ENCODE results near the gene C12orf56.

DNA sequence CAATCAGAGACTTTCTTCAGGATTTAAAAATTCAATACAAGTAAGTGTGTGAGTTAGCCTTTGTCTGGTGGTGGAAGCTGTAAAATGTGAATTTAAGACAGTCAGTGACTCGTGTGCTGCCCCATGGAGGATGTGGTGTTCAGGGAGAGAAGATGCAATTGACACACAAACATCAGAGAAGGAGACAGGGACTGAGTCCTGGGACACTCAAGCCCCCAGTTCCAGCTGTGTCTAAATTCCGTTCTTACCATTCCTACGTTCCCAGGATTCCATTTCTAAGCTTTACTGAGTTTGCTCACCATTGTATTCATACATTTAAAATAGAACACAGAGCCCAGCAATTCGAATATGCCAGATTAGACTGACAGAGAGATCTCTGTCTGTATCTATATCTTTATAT lies 67.6 kb downstream of the C12orf56 start:
- TF ChIP-seq ARID2 (IDR thresholded peaks at IDR 0.05) (no peak), KAT8 (IDR thresholded peaks at IDR 0.05; ENCODE audit: low read depth) (no peak), ERF (CRISPR knock-in tag; IDR thresholded peaks at IDR 0.05) (no peak), CREB1 (IDR thresholded peaks at IDR 0.05) (no peak), CREB1 (CRISPR knock-in tag; IDR thresholded peaks at IDR 0.05) (no peak), ZNF778 (CRISPR knock-in tag; IDR thresholded peaks at IDR 0.05) (no peak), MECOM (CRISPR knock-in tag; IDR thresholded peaks at IDR 0.05) (no peak), ETV6 (IDR thresholded peaks at IDR 0.05; ENCODE audit: borderline replicate concordance in 1 of 2, low read depth in 2 of 2, low read length in 1 of 2) (no peak), ETV6 (CRISPR knock-in tag; IDR thresholded peaks at IDR 0.05; ENCODE audit: borderline replicate concordance) (no peak), CBX8 (IDR thresholded peaks at IDR 0.05; ENCODE audit: borderline replicate concordance, extremely low read depth, low read depth, low read length, poor library complexity, severe bottlenecking) (no peak)
- TF ChIP-seq, protein P1, sequence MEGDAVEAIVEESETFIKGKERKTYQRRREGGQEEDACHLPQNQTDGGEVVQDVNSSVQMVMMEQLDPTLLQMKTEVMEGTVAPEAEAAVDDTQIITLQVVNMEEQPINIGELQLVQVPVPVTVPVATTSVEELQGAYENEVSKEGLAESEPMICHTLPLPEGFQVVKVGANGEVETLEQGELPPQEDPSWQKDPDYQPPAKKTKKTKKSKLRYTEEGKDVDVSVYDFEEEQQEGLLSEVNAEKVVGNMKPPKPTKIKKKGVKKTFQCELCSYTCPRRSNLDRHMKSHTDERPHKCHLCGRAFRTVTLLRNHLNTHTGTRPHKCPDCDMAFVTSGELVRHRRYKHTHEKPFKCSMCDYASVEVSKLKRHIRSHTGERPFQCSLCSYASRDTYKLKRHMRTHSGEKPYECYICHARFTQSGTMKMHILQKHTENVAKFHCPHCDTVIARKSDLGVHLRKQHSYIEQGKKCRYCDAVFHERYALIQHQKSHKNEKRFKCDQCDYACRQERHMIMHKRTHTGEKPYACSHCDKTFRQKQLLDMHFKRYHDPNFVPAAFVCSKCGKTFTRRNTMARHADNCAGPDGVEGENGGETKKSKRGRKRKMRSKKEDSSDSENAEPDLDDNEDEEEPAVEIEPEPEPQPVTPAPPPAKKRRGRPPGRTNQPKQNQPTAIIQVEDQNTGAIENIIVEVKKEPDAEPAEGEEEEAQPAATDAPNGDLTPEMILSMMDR (IDR thresholded peaks at IDR 0.05 in 2 of 3, conservative IDR thresholded peaks at IDR 0.05 in 1 of 3; ENCODE audit: insufficient read depth in 2 of 3, low read depth in 1 of 3, low read length in 3 of 3): no peak
- TF ChIP-seq, protein P2, sequence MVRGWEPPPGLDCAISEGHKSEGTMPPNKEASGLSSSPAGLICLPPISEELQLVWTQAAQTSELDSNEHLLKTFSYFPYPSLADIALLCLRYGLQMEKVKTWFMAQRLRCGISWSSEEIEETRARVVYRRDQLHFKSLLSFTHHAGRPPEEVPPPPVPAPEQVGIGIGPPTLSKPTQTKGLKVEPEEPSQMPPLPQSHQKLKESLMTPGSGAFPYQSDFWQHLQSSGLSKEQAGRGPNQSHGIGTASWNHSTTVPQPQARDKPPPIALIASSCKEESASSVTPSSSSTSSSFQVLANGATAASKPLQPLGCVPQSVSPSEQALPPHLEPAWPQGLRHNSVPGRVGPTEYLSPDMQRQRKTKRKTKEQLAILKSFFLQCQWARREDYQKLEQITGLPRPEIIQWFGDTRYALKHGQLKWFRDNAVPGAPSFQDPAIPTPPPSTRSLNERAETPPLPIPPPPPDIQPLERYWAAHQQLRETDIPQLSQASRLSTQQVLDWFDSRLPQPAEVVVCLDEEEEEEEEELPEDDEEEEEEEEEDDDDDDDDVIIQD (CRISPR knock-in tag; IDR thresholded peaks at IDR 0.05): no peak
- TF ChIP-seq, protein P3, sequence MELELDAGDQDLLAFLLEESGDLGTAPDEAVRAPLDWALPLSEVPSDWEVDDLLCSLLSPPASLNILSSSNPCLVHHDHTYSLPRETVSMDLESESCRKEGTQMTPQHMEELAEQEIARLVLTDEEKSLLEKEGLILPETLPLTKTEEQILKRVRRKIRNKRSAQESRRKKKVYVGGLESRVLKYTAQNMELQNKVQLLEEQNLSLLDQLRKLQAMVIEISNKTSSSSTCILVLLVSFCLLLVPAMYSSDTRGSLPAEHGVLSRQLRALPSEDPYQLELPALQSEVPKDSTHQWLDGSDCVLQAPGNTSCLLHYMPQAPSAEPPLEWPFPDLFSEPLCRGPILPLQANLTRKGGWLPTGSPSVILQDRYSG (tag; conservative IDR thresholded peaks at IDR 0.05; ENCODE audit: low read depth): no peak
- TF ChIP-seq, protein P4, sequence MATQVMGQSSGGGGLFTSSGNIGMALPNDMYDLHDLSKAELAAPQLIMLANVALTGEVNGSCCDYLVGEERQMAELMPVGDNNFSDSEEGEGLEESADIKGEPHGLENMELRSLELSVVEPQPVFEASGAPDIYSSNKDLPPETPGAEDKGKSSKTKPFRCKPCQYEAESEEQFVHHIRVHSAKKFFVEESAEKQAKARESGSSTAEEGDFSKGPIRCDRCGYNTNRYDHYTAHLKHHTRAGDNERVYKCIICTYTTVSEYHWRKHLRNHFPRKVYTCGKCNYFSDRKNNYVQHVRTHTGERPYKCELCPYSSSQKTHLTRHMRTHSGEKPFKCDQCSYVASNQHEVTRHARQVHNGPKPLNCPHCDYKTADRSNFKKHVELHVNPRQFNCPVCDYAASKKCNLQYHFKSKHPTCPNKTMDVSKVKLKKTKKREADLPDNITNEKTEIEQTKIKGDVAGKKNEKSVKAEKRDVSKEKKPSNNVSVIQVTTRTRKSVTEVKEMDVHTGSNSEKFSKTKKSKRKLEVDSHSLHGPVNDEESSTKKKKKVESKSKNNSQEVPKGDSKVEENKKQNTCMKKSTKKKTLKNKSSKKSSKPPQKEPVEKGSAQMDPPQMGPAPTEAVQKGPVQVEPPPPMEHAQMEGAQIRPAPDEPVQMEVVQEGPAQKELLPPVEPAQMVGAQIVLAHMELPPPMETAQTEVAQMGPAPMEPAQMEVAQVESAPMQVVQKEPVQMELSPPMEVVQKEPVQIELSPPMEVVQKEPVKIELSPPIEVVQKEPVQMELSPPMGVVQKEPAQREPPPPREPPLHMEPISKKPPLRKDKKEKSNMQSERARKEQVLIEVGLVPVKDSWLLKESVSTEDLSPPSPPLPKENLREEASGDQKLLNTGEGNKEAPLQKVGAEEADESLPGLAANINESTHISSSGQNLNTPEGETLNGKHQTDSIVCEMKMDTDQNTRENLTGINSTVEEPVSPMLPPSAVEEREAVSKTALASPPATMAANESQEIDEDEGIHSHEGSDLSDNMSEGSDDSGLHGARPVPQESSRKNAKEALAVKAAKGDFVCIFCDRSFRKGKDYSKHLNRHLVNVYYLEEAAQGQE (IDR thresholded peaks at IDR 0.05; ENCODE audit: borderline replicate concordance): no peak
- TF ChIP-seq, protein P4 (CRISPR knock-in tag; IDR thresholded peaks at IDR 0.05; ENCODE audit: low read depth): no peak
- TF ChIP-seq, protein P5, sequence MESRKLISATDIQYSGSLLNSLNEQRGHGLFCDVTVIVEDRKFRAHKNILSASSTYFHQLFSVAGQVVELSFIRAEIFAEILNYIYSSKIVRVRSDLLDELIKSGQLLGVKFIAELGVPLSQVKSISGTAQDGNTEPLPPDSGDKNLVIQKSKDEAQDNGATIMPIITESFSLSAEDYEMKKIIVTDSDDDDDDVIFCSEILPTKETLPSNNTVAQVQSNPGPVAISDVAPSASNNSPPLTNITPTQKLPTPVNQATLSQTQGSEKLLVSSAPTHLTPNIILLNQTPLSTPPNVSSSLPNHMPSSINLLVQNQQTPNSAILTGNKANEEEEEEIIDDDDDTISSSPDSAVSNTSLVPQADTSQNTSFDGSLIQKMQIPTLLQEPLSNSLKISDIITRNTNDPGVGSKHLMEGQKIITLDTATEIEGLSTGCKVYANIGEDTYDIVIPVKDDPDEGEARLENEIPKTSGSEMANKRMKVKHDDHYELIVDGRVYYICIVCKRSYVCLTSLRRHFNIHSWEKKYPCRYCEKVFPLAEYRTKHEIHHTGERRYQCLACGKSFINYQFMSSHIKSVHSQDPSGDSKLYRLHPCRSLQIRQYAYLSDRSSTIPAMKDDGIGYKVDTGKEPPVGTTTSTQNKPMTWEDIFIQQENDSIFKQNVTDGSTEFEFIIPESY (CRISPR knock-in tag; IDR thresholded peaks at IDR 0.05): no peak
- TF ChIP-seq, protein P6, sequence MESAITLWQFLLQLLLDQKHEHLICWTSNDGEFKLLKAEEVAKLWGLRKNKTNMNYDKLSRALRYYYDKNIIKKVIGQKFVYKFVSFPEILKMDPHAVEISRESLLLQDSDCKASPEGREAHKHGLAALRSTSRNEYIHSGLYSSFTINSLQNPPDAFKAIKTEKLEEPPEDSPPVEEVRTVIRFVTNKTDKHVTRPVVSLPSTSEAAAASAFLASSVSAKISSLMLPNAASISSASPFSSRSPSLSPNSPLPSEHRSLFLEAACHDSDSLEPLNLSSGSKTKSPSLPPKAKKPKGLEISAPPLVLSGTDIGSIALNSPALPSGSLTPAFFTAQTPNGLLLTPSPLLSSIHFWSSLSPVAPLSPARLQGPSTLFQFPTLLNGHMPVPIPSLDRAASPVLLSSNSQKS (CRISPR knock-in tag; IDR thresholded peaks at IDR 0.05): no peak

Data from K562 (cell line).